Mesendoderm (in vitro differentiated cells): ENCODE measurements around the gene LRP1.

Experiments used
- DNase-seq: peaks from one replicate; pipeline ENCODE4 v3.0.0; 2013
- H2AK5ac ChIP-seq: 2 replicates; pipeline ENCODE4 v1.6.1; 2013; ENCODE audit warnings: low read length, inconsistent platforms
- H2BK120ac ChIP-seq: 2 replicates; pipeline ENCODE4 v1.6.1; 2013; ENCODE audit warnings: low read depth, mild to moderate bottlenecking, low read length, moderate library complexity, mixed read lengths
- H2BK15ac ChIP-seq: replicated peaks from 2 replicates; pipeline ENCODE4 v1.6.1; 2013; ENCODE audit warnings: low read depth, mild to moderate bottlenecking, moderate library complexity
- H2BK5ac ChIP-seq: 2 replicates; pipeline ENCODE4 v1.6.1; 2013; ENCODE audit warnings: low read length, inconsistent platforms
- H3K18ac ChIP-seq: 2 replicates; pipeline ENCODE4 v1.6.1; 2013; ENCODE audit warnings: mild to moderate bottlenecking, low read length, mixed read lengths
- H3K23ac ChIP-seq: one replicate; pipeline ENCODE4 v1.6.1; 2013; ENCODE audit warnings: low read length
- H3K27ac ChIP-seq: 2 replicates; pipeline ENCODE4 v1.5.1; 2013; ENCODE audit warnings: low read depth, mild to moderate bottlenecking, inconsistent platforms, low read length, moderate library complexity
- H3K27me3 ChIP-seq: 2 replicates; pipeline ENCODE4 v1.6.1; 2013; ENCODE audit warnings: low read length, control low read depth, mild to moderate bottlenecking, inconsistent platforms; ENCODE audit not compliant: insufficient read depth, poor library complexity
- H3K36me3 ChIP-seq: 2 replicates; pipeline ENCODE4 v1.6.1; 2013; ENCODE audit warnings: low read length, inconsistent platforms; ENCODE audit not compliant: control insufficient read depth, insufficient read depth
- H3K4ac ChIP-seq: one replicate; pipeline ENCODE4 v1.6.1; 2013; ENCODE audit warnings: low read depth, mild to moderate bottlenecking, low read length, moderate library complexity
- H3K4me1 ChIP-seq: 2 replicates; pipeline ENCODE4 v1.6.1; 2013; ENCODE audit warnings: low read depth, low read length, inconsistent platforms; ENCODE audit not compliant: control insufficient read depth
- H3K4me2 ChIP-seq: 2 replicates; pipeline ENCODE4 v1.6.1; 2013; ENCODE audit warnings: low read length
- H3K4me3 ChIP-seq: 2 replicates; pipeline ENCODE4 v1.5.1; 2013; ENCODE audit warnings: mild to moderate bottlenecking, low read length
- H3K56ac ChIP-seq: one replicate; pipeline ENCODE4 v1.6.1; 2013; ENCODE audit warnings: low read length
- H3K79me1 ChIP-seq: 2 replicates; pipeline ENCODE4 v1.6.1; 2013; ENCODE audit warnings: low read length, inconsistent platforms
- H3K79me2 ChIP-seq: 2 replicates; pipeline ENCODE4 v1.6.1; 2013; ENCODE audit warnings: mild to moderate bottlenecking, low read length; ENCODE audit not compliant: control insufficient read depth, insufficient read depth
- H3K9ac ChIP-seq: 2 replicates; pipeline ENCODE4 v1.6.1; 2013; ENCODE audit warnings: low read length, inconsistent platforms
- H4K5ac ChIP-seq: one replicate; pipeline ENCODE4 v1.6.1; 2013; ENCODE audit warnings: low read length
- H4K8ac ChIP-seq: one replicate; pipeline ENCODE4 v1.6.1; 2013; ENCODE audit warnings: low read depth, mild to moderate bottlenecking, control low read depth, low read length, moderate library complexity
- WGBS: extraction: QIAGEN DNeasy Blood & Tissue Kit; methylation state at CpG from one replicate; pipeline ENCODE4 v1.1.7; 2013; ENCODE audit warnings: low lambda C conversion rate, missing lambda C conversion rate; ENCODE audit not compliant: insufficient coverage; ENCODE audit errors: extremely low coverage; 5-methylcytosine and 5-hydroxymethylcytosine counted together

LRP1 gene

GRCh38 chr12:57150400-57151000 lies 22.2 kb downstream of the LRP1 start:
- no peak overlapping the region for H4K8ac ChIP-seq
- no peak overlapping the region for H3K4ac ChIP-seq
- H3K79me2 ChIP-seq = no peaks in the 10 kb centered on the region
- no peak for DNase-seq
- H3K23ac ChIP-seq = no peak overlapping the region
- no peak overlapping the region for H2AK5ac ChIP-seq
- whole genome bisulfite sequencing = no CpG with 5 or more reads among the region's 6 CpGs
- H2BK5ac ChIP-seq = no peak overlapping the region
- H3K4me3 ChIP-seq = no peak overlapping the region
- no peak overlapping the region for H2BK15ac ChIP-seq
- no peak overlapping the region for H4K5ac ChIP-seq
- no peaks in the 10 kb centered on the region for H3K27me3 ChIP-seq
- H3K4me1 ChIP-seq = no peaks in the 10 kb centered on the region
- H3K36me3 ChIP-seq = peaks cover 13% of the 10 kb centered on the region
- H3K56ac ChIP-seq = no peak overlapping the region
- H3K18ac ChIP-seq = no peak overlapping the region
- no peaks in the 10 kb centered on the region for H3K79me1 ChIP-seq
- H2BK120ac ChIP-seq = no peak overlapping the region
- H3K27ac ChIP-seq = no peak overlapping the region
- H3K4me2 ChIP-seq = no peak overlapping the region
- no peak overlapping the region for H3K9ac ChIP-seq

- Histone ChIP-seq H3K23ac (no peak overlapping the region), H3K36me3 (peaks cover 13% of the 10 kb centered on the region), H4K8ac (no peak overlapping the region), H2BK15ac (no peak overlapping the region), H3K27me3 (no peaks in the 10 kb centered on the region), H3K9ac (no peak overlapping the region), H3K4ac (no peak overlapping the region), H4K5ac (no peak overlapping the region), H2BK5ac (no peak overlapping the region), H3K79me1 (no peaks in the 10 kb centered on the region), H3K27ac (no peak overlapping the region), H3K4me3 (no peak overlapping the region), H3K4me1 (no peaks in the 10 kb centered on the region), H3K4me2 (no peak overlapping the region), H3K56ac (no peak overlapping the region), H2BK120ac (no peak overlapping the region), H3K18ac (no peak overlapping the region), H2AK5ac (no peak overlapping the region), H3K79me2 (no peaks in the 10 kb centered on the region)
- WGBS = no CpG with 5 or more reads among the region's 17 CpGs
- DNase-seq = no peak
Measured at GRCh38 chr12:57151741-57152630, 23.7 kb downstream of the LRP1 start.

- H3K36me3 ChIP-seq = peaks cover 13% of the 10 kb centered on the region
- no peak overlapping the region for H3K27ac ChIP-seq
Measured at GRCh38 chr12:57152639-57153038, 24.4 kb downstream of the LRP1 start.

GRCh38 chr12:57153415-57153997 lies 25.2 kb downstream of the LRP1 start:
- H3K36me3 ChIP-seq = peaks cover 17% of the 10 kb centered on the region
- H3K4ac ChIP-seq = no peak overlapping the region
- H2BK5ac ChIP-seq = no peak overlapping the region
- no peak for DNase-seq
- no peaks in the 10 kb centered on the region for H3K4me1 ChIP-seq
- H3K27ac ChIP-seq = no peak overlapping the region
- no peak overlapping the region for H3K4me2 ChIP-seq
- H3K79me2 ChIP-seq = no peaks in the 10 kb centered on the region
- H2AK5ac ChIP-seq = no peak overlapping the region
- no peak overlapping the region for H4K5ac ChIP-seq
- H2BK15ac ChIP-seq = no peak overlapping the region
- no peak overlapping the region for H3K4me3 ChIP-seq
- H3K27me3 ChIP-seq = no peaks in the 10 kb centered on the region
- no peak overlapping the region for H3K9ac ChIP-seq
- H3K23ac ChIP-seq = no peak overlapping the region
- no peak overlapping the region for H3K18ac ChIP-seq
- no peak overlapping the region for H4K8ac ChIP-seq
- no peak overlapping the region for H3K56ac ChIP-seq
- no peak overlapping the region for H2BK120ac ChIP-seq
- H3K79me1 ChIP-seq = no peaks in the 10 kb centered on the region
- no CpG with 5 or more reads among the region's 1 CpG for WGBS

More at GRCh38 chr12:57152639-57153038, 24.4 kb downstream of the LRP1 start:
- no peak overlapping the region for H2BK120ac ChIP-seq
- WGBS = no CpG with 5 or more reads among the region's 4 CpGs
- no peak overlapping the region for H3K23ac ChIP-seq
- no peaks in the 10 kb centered on the region for H3K79me2 ChIP-seq
- H3K27me3 ChIP-seq = no peaks in the 10 kb centered on the region
- H3K4me3 ChIP-seq = no peak overlapping the region
- H3K18ac ChIP-seq = no peak overlapping the region
- no peaks in the 10 kb centered on the region for H3K4me1 ChIP-seq
- H2BK15ac ChIP-seq = no peak overlapping the region
- no peak overlapping the region for H2AK5ac ChIP-seq
- no peak overlapping the region for H4K8ac ChIP-seq
- no peak overlapping the region for H3K56ac ChIP-seq
- H2BK5ac ChIP-seq = no peak overlapping the region
- no peak overlapping the region for H3K4ac ChIP-seq
- no peak overlapping the region for H3K4me2 ChIP-seq
- H4K5ac ChIP-seq = no peak overlapping the region
- no peaks in the 10 kb centered on the region for H3K79me1 ChIP-seq
- no peak for DNase-seq
- H3K9ac ChIP-seq = no peak overlapping the region

GRCh38 chr12:57154076-57154475 lies 25.8 kb downstream of the LRP1 start:
- Histone ChIP-seq H2AK5ac (no peak overlapping the region), H3K56ac (no peak overlapping the region), H3K4me2 (no peak overlapping the region), H4K5ac (no peak overlapping the region), H3K36me3 (peaks cover 17% of the 10 kb centered on the region), H2BK5ac (no peak overlapping the region), H3K18ac (no peak overlapping the region), H3K79me1 (no peaks in the 10 kb centered on the region), H2BK15ac (no peak overlapping the region), H3K9ac (no peak overlapping the region), H3K4me3 (no peak overlapping the region), H3K23ac (no peak overlapping the region), H3K27me3 (no peaks in the 10 kb centered on the region), H2BK120ac (no peak overlapping the region), H4K8ac (no peak overlapping the region), H3K4ac (no peak overlapping the region), H3K27ac (no peak overlapping the region), H3K4me1 (no peaks in the 10 kb centered on the region), H3K79me2 (no peaks in the 10 kb centered on the region)
- no CpG with 5 or more reads among the region's 6 CpGs for WGBS
- DNase-seq = no peak
